ENCODE results near the gene UBA3.

UBA3 gene

GRCh38 chr3:69031635-69032034 lies 48.5 kb downstream of the UBA3 start:
- H3K9me3 ChIP-seq (ENCODE audit: low read length): no peaks in the 10 kb centered on the region
- no peak overlapping the region for H3K4me2 ChIP-seq (ENCODE audit: low read length)
- H3K27me3 ChIP-seq (ENCODE audit: insufficient read depth, low read length): no peaks in the 10 kb centered on the region
- no peak overlapping the region for H3K4me3 ChIP-seq (ENCODE audit: low read depth, low read length, poor library complexity, severe bottlenecking)
- no peaks in the 10 kb centered on the region for H3K79me2 ChIP-seq (ENCODE audit: insufficient read depth, low read length)
- H3F3A ChIP-seq (ENCODE audit: insufficient read depth, low read length): no peaks in the 10 kb centered on the region
- H2AFZ ChIP-seq (ENCODE audit: low read length): no peak overlapping the region
- no peak overlapping the region for H3K9ac ChIP-seq (ENCODE audit: low read length)
- H3K4me1 ChIP-seq (ENCODE audit: insufficient read depth, low read length, severe bottlenecking): no peaks in the 10 kb centered on the region
- no peak overlapping the region for H3K27ac ChIP-seq (ENCODE audit: low read depth, low read length, poor library complexity, severe bottlenecking)
- TF ChIP-seq EZH2 (IDR thresholded peaks at IDR 0.05; ENCODE audit: borderline replicate concordance, low read length) (no peak), CTCF (IDR thresholded peaks at IDR 0.05; ENCODE audit: low read length) (no peak)
- no peaks in the 10 kb centered on the region for H4K20me1 ChIP-seq (ENCODE audit: insufficient read depth, low read length)
- H3K9me2 ChIP-seq (ENCODE audit: low read depth, low read length): no peaks in the 10 kb centered on the region
- H3K36me3 ChIP-seq (ENCODE audit: insufficient read depth, low read length): peaks cover 72% of the 10 kb centered on the region

GRCh38 chr3:69020857-69021256 lies 59.3 kb downstream of the UBA3 start:
- H3K79me2 ChIP-seq (ENCODE audit: insufficient read depth, low read length): no peaks in the 10 kb centered on the region
- H3K36me3 ChIP-seq (ENCODE audit: insufficient read depth, low read length): peaks cover 39% of the 10 kb centered on the region
- no peaks in the 10 kb centered on the region for H3K9me3 ChIP-seq (ENCODE audit: low read length)
- no peaks in the 10 kb centered on the region for H3K4me1 ChIP-seq (ENCODE audit: insufficient read depth, low read length, severe bottlenecking)
- H3K4me3 ChIP-seq (ENCODE audit: low read depth, low read length, poor library complexity, severe bottlenecking): no peak overlapping the region
- TF ChIP-seq CTCF (IDR thresholded peaks at IDR 0.05; ENCODE audit: low read length): no peak
- no peak for TF ChIP-seq EZH2 (IDR thresholded peaks at IDR 0.05; ENCODE audit: borderline replicate concordance, low read length)
- H2AFZ ChIP-seq (ENCODE audit: low read length): no peak overlapping the region
- peaks cover 8% of the 10 kb centered on the region; the same call in 1 of the 2 replicates for H3F3A ChIP-seq (ENCODE audit: insufficient read depth, low read length)
- no peaks in the 10 kb centered on the region for H3K27me3 ChIP-seq (ENCODE audit: insufficient read depth, low read length)
- H3K4me2 ChIP-seq (ENCODE audit: low read length): no peak overlapping the region
- no peak overlapping the region for H3K27ac ChIP-seq (ENCODE audit: low read depth, low read length, poor library complexity, severe bottlenecking)
- no peaks in the 10 kb centered on the region for H4K20me1 ChIP-seq (ENCODE audit: insufficient read depth, low read length)
- no peaks in the 10 kb centered on the region for H3K9me2 ChIP-seq (ENCODE audit: low read depth, low read length)
- no peak overlapping the region for H3K9ac ChIP-seq (ENCODE audit: low read length)

GRCh38 chr3:69020424-69020823 lies 59.7 kb downstream of the UBA3 start:
- Histone ChIP-seq H3K27ac (ENCODE audit: low read depth, low read length, poor library complexity, severe bottlenecking) (no peak overlapping the region), H3K36me3 (ENCODE audit: insufficient read depth, low read length) (peaks cover 35% of the 10 kb centered on the region), H3K27me3 (ENCODE audit: insufficient read depth, low read length) (no peaks in the 10 kb centered on the region)

More at GRCh38 chr3:69020424-69020823, 59.7 kb downstream of the UBA3 start:
- Histone ChIP-seq H3K4me3 (ENCODE audit: low read depth, low read length, poor library complexity, severe bottlenecking) (no peak overlapping the region), H3K4me2 (ENCODE audit: low read length) (no peak overlapping the region), H3F3A (ENCODE audit: insufficient read depth, low read length) (peaks cover 8% of the 10 kb centered on the region; the same call in 1 of the 2 replicates), H2AFZ (ENCODE audit: low read length) (no peak overlapping the region), H3K9ac (ENCODE audit: low read length) (no peak overlapping the region), H4K20me1 (ENCODE audit: insufficient read depth, low read length) (no peaks in the 10 kb centered on the region), H3K79me2 (ENCODE audit: insufficient read depth, low read length) (no peaks in the 10 kb centered on the region), H3K4me1 (ENCODE audit: insufficient read depth, low read length, severe bottlenecking) (no peaks in the 10 kb centered on the region), H3K9me3 (ENCODE audit: low read length) (no peaks in the 10 kb centered on the region), H3K9me2 (ENCODE audit: low read depth, low read length) (no peaks in the 10 kb centered on the region)
- TF ChIP-seq EZH2 (IDR thresholded peaks at IDR 0.05; ENCODE audit: borderline replicate concordance, low read length) (no peak), CTCF (IDR thresholded peaks at IDR 0.05; ENCODE audit: low read length) (peak; percentile 42)

Data from OCI-LY1 (cell line).